GM21786 (cell line): ENCODE results near the gene KSR2.

Source experiments
- ATAC-seq: cut with Tn5 transposase; IDR thresholded peaks from one replicate; pipeline ENCODE4 v1.9.1; 2021; ENCODE audit not compliant: unreplicated experiment

Gene KSR2

GRCh38 chr12:117968151-117968789 is 520 bp downstream of the KSR2 start:
- no peak for ATAC-seq

GRCh38 chr12:117967512-117967911 is 1.3 kb downstream of the KSR2 start:
- no peak for ATAC-seq

- no peak for ATAC-seq
These were observed 1.7 kb downstream of the KSR2 start for GRCh38 chr12:117967043-117967442.

- ATAC-seq: no peak
These were observed 2.3 kb downstream of the KSR2 start for GRCh38 chr12:117966511-117966910.

- ATAC-seq: no peak
These were observed 5.0 kb downstream of the KSR2 start for GRCh38 chr12:117963836-117964235.

- no peak for ATAC-seq
These were observed 31.9 kb downstream of the KSR2 start for GRCh38 chr12:117936722-117937484.

GRCh38 chr12:117933545-117933944 is 35.2 kb downstream of the KSR2 start:
- ATAC-seq: no peak

- no peak for ATAC-seq
These were observed 42.3 kb downstream of the KSR2 start for GRCh38 chr12:117926391-117926899.

GRCh38 chr12:117921929-117922777 is 46.6 kb downstream of the KSR2 start:
- no peak for ATAC-seq

GRCh38 chr12:117919479-117919878 is 49.3 kb downstream of the KSR2 start:
- no peak for ATAC-seq

- no peak for ATAC-seq
These were observed 54.1 kb downstream of the KSR2 start for GRCh38 chr12:117914686-117915085.

GRCh38 chr12:117912756-117913155 is 56.0 kb downstream of the KSR2 start:
- ATAC-seq: no peak

- ATAC-seq: no peak
These were observed 60.4 kb downstream of the KSR2 start for GRCh38 chr12:117908411-117908810.

- no peak for ATAC-seq
These were observed 61.6 kb downstream of the KSR2 start for GRCh38 chr12:117907108-117907689.

GRCh38 chr12:117904051-117904450 is 64.7 kb downstream of the KSR2 start:
- no peak for ATAC-seq

GRCh38 chr12:117903110-117903840 is 65.5 kb downstream of the KSR2 start:
- no peak for ATAC-seq

GRCh38 chr12:117901631-117902030 is 67.2 kb downstream of the KSR2 start:
- ATAC-seq: no peak

- ATAC-seq: no peak
These were observed 68.2 kb downstream of the KSR2 start for GRCh38 chr12:117900561-117900960.

GRCh38 chr12:117897372-117898161 is 71.2 kb downstream of the KSR2 start:
- ATAC-seq: no peak

- ATAC-seq: no peak
These were observed 72.8 kb downstream of the KSR2 start for GRCh38 chr12:117896009-117896408.
